ENCODE data around the gene EPHA6. TPM values are rescaled to one million over a fixed set of nuclear protein-coding genes. Genes with fewer than 3 reads are reported as not detected.

EPHA6 gene
- total RNA-seq, 4 donors from 2014 or later, result 0.94 to 1.8 (median 1.00) TPM

- no peak for TF ChIP-seq CTCF (IDR thresholded peaks at IDR 0.05; ENCODE audit: low read depth)
Observed at GRCh38 chr3:97438131-97438530, 623.7 kb downstream of the EPHA6 start.

- no peak for TF ChIP-seq CTCF (IDR thresholded peaks at IDR 0.05; ENCODE audit: low read depth)
Observed at GRCh38 chr3:97439373-97439772, 625.0 kb downstream of the EPHA6 start.

- TF ChIP-seq CTCF (IDR thresholded peaks at IDR 0.05; ENCODE audit: low read depth), result no peak
Observed at GRCh38 chr3:97464035-97464434, 649.6 kb downstream of the EPHA6 start.

GRCh38 chr3:97470481-97470880, 656.1 kb downstream of the EPHA6 start:
- TF ChIP-seq CTCF (IDR thresholded peaks at IDR 0.05; ENCODE audit: low read depth), result no peak

GRCh38 chr3:97479740-97480139, 665.3 kb downstream of the EPHA6 start:
- no peak for TF ChIP-seq CTCF (IDR thresholded peaks at IDR 0.05; ENCODE audit: low read depth)

GRCh38 chr3:97481416-97481815, 667.0 kb downstream of the EPHA6 start:
- no peak for TF ChIP-seq CTCF (IDR thresholded peaks at IDR 0.05; ENCODE audit: low read depth)

GRCh38 chr3:97485206-97485605, 670.8 kb downstream of the EPHA6 start:
- TF ChIP-seq CTCF (IDR thresholded peaks at IDR 0.05; ENCODE audit: low read depth), result no peak
